ENCODE measurements around the gene SOBP. TPM values are rescaled to one million over a fixed set of nuclear protein-coding genes. Genes with fewer than 3 reads are reported as not detected.

Gene SOBP
- total and polyA plus RNA-seq, 2 donors (not counting 1 experiment from before 2014, with no cell fraction given) = 2.7 to 6.3 TPM

GRCh38 chr6:107590378-107590777 lies 100.5 kb downstream of the SOBP start:
- Histone ChIP-seq H3K4me2 (ENCODE audit: extremely low read depth, insufficient read depth, low read length) (no peak overlapping the region), H3K27ac (ENCODE audit: insufficient read depth, low read length) (no peak overlapping the region), H3K27me3 (ENCODE audit: control insufficient read depth, insufficient read depth, low read length) (no peaks in the 10 kb centered on the region), H3K4me3 (replicated peaks in 1 of 4; ENCODE audit: control extremely low read depth in 1 of 4, insufficient read depth in 1 of 4, low read depth in 3 of 4, low read length in 4 of 4) (no peak overlapping the region), H3K9me3 (ENCODE audit: control insufficient read depth, insufficient read depth, low read depth, low read length) (no peaks in the 10 kb centered on the region), H3K9ac (ENCODE audit: insufficient read depth, low read length) (no peak overlapping the region), H4K20me1 (ENCODE audit: control insufficient read depth, extremely low read depth, insufficient read depth, low read length) (no peaks in the 10 kb centered on the region), H3K36me3 (ENCODE audit: control insufficient read depth, insufficient read depth, low read length) (no peaks in the 10 kb centered on the region), H3K79me2 (ENCODE audit: control insufficient read depth, insufficient read depth, low read length) (no peaks in the 10 kb centered on the region), H3K4me1 (ENCODE audit: control insufficient read depth, extremely low read depth, insufficient read depth, low read length) (no peaks in the 10 kb centered on the region), H2AFZ (ENCODE audit: low read length) (no peak overlapping the region)
- DNase-seq (ENCODE audit: low read depth in 2 of 2) = no peak
- TF ChIP-seq CTCF (conservative IDR thresholded peaks at IDR 0.05 in 1 of 2, IDR thresholded peaks at IDR 0.05 in 1 of 2; ENCODE audit: low read depth in 1 of 2, low read length in 2 of 2) (no peak), EZH2 (IDR thresholded peaks at IDR 0.05; ENCODE audit: low read length, missing control alignments) (no peak)

- H3K79me2 ChIP-seq (ENCODE audit: control insufficient read depth, insufficient read depth, low read length) = no peaks in the 10 kb centered on the region
Measured at GRCh38 chr6:107591346-107591745, 101.4 kb downstream of the SOBP start.

GRCh38 chr6:107592806-107593205 lies 102.9 kb downstream of the SOBP start:
- Histone ChIP-seq H3K27me3 (ENCODE audit: control insufficient read depth, insufficient read depth, low read length) (no peaks in the 10 kb centered on the region), H3K79me2 (ENCODE audit: control insufficient read depth, insufficient read depth, low read length) (no peaks in the 10 kb centered on the region), H3K4me3 (replicated peaks in 1 of 4; ENCODE audit: control extremely low read depth in 1 of 4, insufficient read depth in 1 of 4, low read depth in 3 of 4, low read length in 4 of 4) (no peak overlapping the region), H2AFZ (ENCODE audit: low read length) (no peak overlapping the region), H3K27ac (ENCODE audit: insufficient read depth, low read length) (no peak overlapping the region), H4K20me1 (ENCODE audit: control insufficient read depth, extremely low read depth, insufficient read depth, low read length) (no peaks in the 10 kb centered on the region), H3K4me2 (ENCODE audit: extremely low read depth, insufficient read depth, low read length) (no peak overlapping the region), H3K36me3 (ENCODE audit: control insufficient read depth, insufficient read depth, low read length) (no peaks in the 10 kb centered on the region), H3K9me3 (ENCODE audit: control insufficient read depth, insufficient read depth, low read depth, low read length) (no peaks in the 10 kb centered on the region), H3K9ac (ENCODE audit: insufficient read depth, low read length) (no peak overlapping the region), H3K4me1 (ENCODE audit: control insufficient read depth, extremely low read depth, insufficient read depth, low read length) (no peaks in the 10 kb centered on the region)
- no peak for DNase-seq (ENCODE audit: low read depth in 2 of 2)
- no peak for TF ChIP-seq CTCF (conservative IDR thresholded peaks at IDR 0.05 in 1 of 2, IDR thresholded peaks at IDR 0.05 in 1 of 2; ENCODE audit: low read depth in 1 of 2, low read length in 2 of 2)
- TF ChIP-seq EZH2 (IDR thresholded peaks at IDR 0.05; ENCODE audit: low read length, missing control alignments) = no peak

More at GRCh38 chr6:107591346-107591745, 101.4 kb downstream of the SOBP start:
- Histone ChIP-seq H3K9ac (ENCODE audit: insufficient read depth, low read length) (no peak overlapping the region), H3K36me3 (ENCODE audit: control insufficient read depth, insufficient read depth, low read length) (no peaks in the 10 kb centered on the region), H3K4me1 (ENCODE audit: control insufficient read depth, extremely low read depth, insufficient read depth, low read length) (no peaks in the 10 kb centered on the region), H2AFZ (ENCODE audit: low read length) (no peak overlapping the region), H3K4me3 (replicated peaks in 1 of 4; ENCODE audit: control extremely low read depth in 1 of 4, insufficient read depth in 1 of 4, low read depth in 3 of 4, low read length in 4 of 4) (no peak overlapping the region), H4K20me1 (ENCODE audit: control insufficient read depth, extremely low read depth, insufficient read depth, low read length) (no peaks in the 10 kb centered on the region), H3K27me3 (ENCODE audit: control insufficient read depth, insufficient read depth, low read length) (no peaks in the 10 kb centered on the region), H3K4me2 (ENCODE audit: extremely low read depth, insufficient read depth, low read length) (no peak overlapping the region), H3K27ac (ENCODE audit: insufficient read depth, low read length) (no peak overlapping the region), H3K9me3 (ENCODE audit: control insufficient read depth, insufficient read depth, low read depth, low read length) (no peaks in the 10 kb centered on the region)
- DNase-seq (ENCODE audit: low read depth in 2 of 2) = no peak
- TF ChIP-seq CTCF (conservative IDR thresholded peaks at IDR 0.05 in 1 of 2, IDR thresholded peaks at IDR 0.05 in 1 of 2; ENCODE audit: low read depth in 1 of 2, low read length in 2 of 2) (no peak), EZH2 (IDR thresholded peaks at IDR 0.05; ENCODE audit: low read length, missing control alignments) (no peak)
